SK-N-SH treated with all-trans-retinoic acid at 6 μM for 48 hours (cell line): ENCODE results near the gene EIF5B.
A peak's percentile ranks its signal among the peaks of the same experiment; 100 is the strongest.

Source experiments
- ATAC-seq: fragments of 200-7000 bp; cut with Tn5 transposase; 3 replicates; pipeline ENCODE4 v1.9.1; 2020; ENCODE audit warnings: mild to moderate bottlenecking, moderate library complexity
- ARNTL ChIP-seq: fragments of 450-650 bp; formaldehyde crosslinking; IDR thresholded peaks from 2 replicates; pipeline ENCODE4 v1.5.0; 2020; ENCODE audit warnings: low read depth, mild to moderate bottlenecking, moderate library complexity, borderline replicate concordance
- BACH2 ChIP-seq: fragments of 250-450 bp; sonication (Bioruptor Pico); IDR thresholded peaks from 2 replicates; pipeline ENCODE4 v1.9.0; 2021; ENCODE audit warnings: mild to moderate bottlenecking, borderline replicate concordance
- CREB5 ChIP-seq: fragments of 250-450 bp; sonication (Bioruptor Pico); IDR thresholded peaks from 2 replicates; pipeline ENCODE4 v1.5.1; 2020; ENCODE audit warnings: low read depth, mild to moderate bottlenecking, moderate library complexity
- CSDC2 ChIP-seq: fragments of 250-450 bp; sonication (Bioruptor Pico); IDR thresholded peaks from 2 replicates; pipeline ENCODE4 v1.5.0; 2020; ENCODE audit warnings: mild to moderate bottlenecking, moderate library complexity
- CSRNP3 ChIP-seq: fragments of 250-450 bp; sonication (Bioruptor Pico); IDR thresholded peaks from 2 replicates; pipeline ENCODE4 v1.5.1; 2021; ENCODE audit warnings: mild to moderate bottlenecking, moderate library complexity
- GLIS3 ChIP-seq: fragments of 250-450 bp; sonication (Bioruptor Pico); IDR thresholded peaks from 2 replicates; pipeline ENCODE4 v1.5.0; 2020; ENCODE audit warnings: mild to moderate bottlenecking, moderate library complexity
- ISL1 ChIP-seq: fragments of 250-450 bp; sonication (Bioruptor Pico); IDR thresholded peaks from 2 replicates; pipeline ENCODE4 v2.1.2; 2022; ENCODE audit warnings: mild to moderate bottlenecking, moderate library complexity
- PATZ1 ChIP-seq: fragments of 250-450 bp; sonication (Bioruptor Pico); IDR thresholded peaks from 2 replicates; pipeline ENCODE4 v1.8.0; 2020; ENCODE audit warnings: mild to moderate bottlenecking, moderate library complexity, borderline replicate concordance
- POU6F1 ChIP-seq: fragments of 250-450 bp; sonication (Bioruptor Pico); IDR thresholded peaks from 2 replicates; pipeline ENCODE4 v1.8.0; 2021; ENCODE audit warnings: low read depth, mild to moderate bottlenecking, moderate library complexity, borderline replicate concordance
- PPARA ChIP-seq: fragments of 250-450 bp; sonication (Bioruptor Pico); IDR thresholded peaks from 2 replicates; pipeline ENCODE4 v1.5.0; 2020; ENCODE audit warnings: mild to moderate bottlenecking, borderline replicate concordance
- RARB ChIP-seq: fragments of 250-450 bp; sonication (Bioruptor Pico); IDR thresholded peaks from 2 replicates; pipeline ENCODE4 v1.8.0; 2021; ENCODE audit warnings: mild to moderate bottlenecking, moderate library complexity
- SNAI2 ChIP-seq: fragments of 250-450 bp; sonication (Bioruptor Pico); IDR thresholded peaks from 2 replicates; pipeline ENCODE4 v1.5.0; 2020; ENCODE audit warnings: mild to moderate bottlenecking, moderate library complexity
- TCF4 ChIP-seq: fragments of 250-450 bp; sonication (Bioruptor Pico); IDR thresholded peaks from 2 replicates; pipeline ENCODE4 v1.8.0; 2021; ENCODE audit warnings: mild to moderate bottlenecking, moderate library complexity, borderline replicate concordance
- TOX ChIP-seq: fragments of 250-450 bp; sonication (Bioruptor Pico); IDR thresholded peaks from 2 replicates; pipeline ENCODE4 v1.8.0; 2021; ENCODE audit warnings: mild to moderate bottlenecking, moderate library complexity, borderline replicate concordance
- TSHZ2 ChIP-seq: fragments of 250-450 bp; sonication (Bioruptor Pico); IDR thresholded peaks from 2 replicates; pipeline ENCODE4 v1.5.0; 2020; ENCODE audit warnings: mild to moderate bottlenecking, moderate library complexity
- ZC3H10 ChIP-seq: fragments of 250-450 bp; sonication (Bioruptor Pico); IDR thresholded peaks from 2 replicates; pipeline ENCODE4 v1.5.1; 2021; ENCODE audit warnings: mild to moderate bottlenecking, moderate library complexity
- ZFP3 ChIP-seq: fragments of 250-450 bp; sonication (Bioruptor Pico); IDR thresholded peaks from 2 replicates; pipeline ENCODE4 v1.5.0; 2020; ENCODE audit warnings: mild to moderate bottlenecking, moderate library complexity
- ZFP30 ChIP-seq: fragments of 450-650 bp; formaldehyde crosslinking; IDR thresholded peaks from 2 replicates; pipeline ENCODE4 v1.5.0; 2022; ENCODE audit warnings: mild to moderate bottlenecking, moderate library complexity
- ZNF70 ChIP-seq: fragments of 450-650 bp; formaldehyde crosslinking; IDR thresholded peaks from 2 replicates; pipeline ENCODE4 v1.5.0; 2020; ENCODE audit warnings: mild to moderate bottlenecking, moderate library complexity
- ZNF8 ChIP-seq: fragments of 450-650 bp; formaldehyde crosslinking; IDR thresholded peaks from 2 replicates; pipeline ENCODE4 v1.5.0; 2020; ENCODE audit warnings: mild to moderate bottlenecking, moderate library complexity

EIF5B gene

GRCh38 chr2:99424371-99424770, 87.2 kb downstream of the EIF5B start:
- ATAC-seq = no peak
- TF ChIP-seq TSHZ2 (CRISPR knock-in tag) (no peak), SNAI2 (CRISPR knock-in tag) (no peak), ZNF70 (CRISPR knock-in tag) (no peak), CREB5 (CRISPR knock-in tag) (no peak), ZC3H10 (CRISPR knock-in tag) (no peak), ZFP30 (CRISPR knock-in tag) (no peak), ARNTL (no peak), ZNF8 (CRISPR knock-in tag) (no peak), CSRNP3 (CRISPR knock-in tag) (no peak), BACH2 (CRISPR knock-in tag) (no peak), RARB (CRISPR knock-in tag) (no peak), ZFP3 (no peak), PATZ1 (CRISPR knock-in tag) (no peak), GLIS3 (CRISPR knock-in tag) (no peak), PPARA (CRISPR knock-in tag) (no peak), TOX (CRISPR knock-in tag) (no peak), POU6F1 (no peak), ISL1 (CRISPR knock-in tag) (no peak), TCF4 (CRISPR knock-in tag) (no peak)

GRCh38 chr2:99425022-99425421, 87.8 kb downstream of the EIF5B start:
- peak; percentile 41; the same call in 2 of the 3 replicates for ATAC-seq
- TF ChIP-seq TCF4 (CRISPR knock-in tag) (no peak), POU6F1 (no peak), GLIS3 (CRISPR knock-in tag) (no peak), ZC3H10 (CRISPR knock-in tag) (no peak), ARNTL (no peak), CSDC2 (CRISPR knock-in tag) (no peak), ZNF70 (CRISPR knock-in tag) (no peak), CSRNP3 (CRISPR knock-in tag) (no peak), ZFP30 (CRISPR knock-in tag) (no peak)
